ENCODE measurements around the gene SEL1L2.

Gene SEL1L2

GRCh38 chr20:13929836-13930235, 60.6 kb downstream of the SEL1L2 start:
- no peak for DNase-seq

- DNase-seq, result no peak
Measured at GRCh38 chr20:13928901-13929300, 61.5 kb downstream of the SEL1L2 start.

- no peak for DNase-seq
Measured at GRCh38 chr20:13927171-13927570, 63.2 kb downstream of the SEL1L2 start.

GRCh38 chr20:13922241-13922640, 68.2 kb downstream of the SEL1L2 start:
- DNase-seq, result no peak

- DNase-seq, result no peak
Measured at GRCh38 chr20:13915284-13915683, 75.1 kb downstream of the SEL1L2 start.

- DNase-seq, result no peak
Measured at GRCh38 chr20:13913572-13913971, 76.8 kb downstream of the SEL1L2 start.

- no peak for DNase-seq
Measured at GRCh38 chr20:13913131-13913530, 77.3 kb downstream of the SEL1L2 start.

- no peak for DNase-seq
Measured at GRCh38 chr20:13910492-13910891, 79.9 kb downstream of the SEL1L2 start.

GRCh38 chr20:13909067-13909466, 81.3 kb downstream of the SEL1L2 start:
- no peak for DNase-seq

GRCh38 chr20:13904766-13905165, 85.6 kb downstream of the SEL1L2 start:
- no peak for DNase-seq

GRCh38 chr20:13900496-13900895, 89.9 kb downstream of the SEL1L2 start:
- no peak for DNase-seq

GRCh38 chr20:13898012-13898612, 92.3 kb downstream of the SEL1L2 start:
- DNase-seq, result no peak

GRCh38 chr20:13891575-13891974, 98.8 kb downstream of the SEL1L2 start:
- DNase-seq, result no peak

GRCh38 chr20:13884803-13885202, 105.6 kb downstream of the SEL1L2 start:
- no peak for DNase-seq

- DNase-seq, result no peak
Measured at GRCh38 chr20:13883425-13883824, 107.0 kb downstream of the SEL1L2 start.

GRCh38 chr20:13878566-13878965, 111.8 kb downstream of the SEL1L2 start:
- DNase-seq, result no peak

- DNase-seq, result no peak
Measured at GRCh38 chr20:13877793-13878192, 112.6 kb downstream of the SEL1L2 start.

GRCh38 chr20:13875265-13875811, 115.1 kb downstream of the SEL1L2 start:
- no peak for DNase-seq

- DNase-seq, result no peak
Measured at GRCh38 chr20:13874394-13875157, 115.8 kb downstream of the SEL1L2 start.

GRCh38 chr20:13873831-13874230, 116.6 kb downstream of the SEL1L2 start:
- no peak for DNase-seq

- DNase-seq, result no peak
Measured at GRCh38 chr20:13870170-13870748, 120.2 kb downstream of the SEL1L2 start.

GRCh38 chr20:13868331-13868730, 122.1 kb downstream of the SEL1L2 start:
- no peak for DNase-seq

- no peak for DNase-seq
Measured at GRCh38 chr20:13865791-13866351, 124.5 kb downstream of the SEL1L2 start.

- DNase-seq, result no peak
Measured at GRCh38 chr20:13865156-13865555, 125.3 kb downstream of the SEL1L2 start.
